ENCODE data around the gene WNT7A.

The WNT7A gene

GRCh38 chr3:13767896-13768295 lies 112.0 kb downstream of the WNT7A start:
- DNase-seq, result no peak

GRCh38 chr3:13767030-13767429 lies 112.8 kb downstream of the WNT7A start:
- no peak for DNase-seq

Measured in CD4-positive, alpha-beta T cell treated with Interleukin-4 for 1 hour (primary cell).